ENCODE results near the gene STARD5. TPM values are rescaled to one million over a fixed set of nuclear protein-coding genes. Genes with fewer than 3 reads are reported as not detected.
A peak's percentile ranks its signal among the peaks of the same experiment; 100 is the strongest.
"Not testable (repeated sequence)": the region's sequence is repeated elsewhere in the genome, so short reads cannot be mapped to it uniquely, and the experiment has no call there.

Gene STARD5, protein sequence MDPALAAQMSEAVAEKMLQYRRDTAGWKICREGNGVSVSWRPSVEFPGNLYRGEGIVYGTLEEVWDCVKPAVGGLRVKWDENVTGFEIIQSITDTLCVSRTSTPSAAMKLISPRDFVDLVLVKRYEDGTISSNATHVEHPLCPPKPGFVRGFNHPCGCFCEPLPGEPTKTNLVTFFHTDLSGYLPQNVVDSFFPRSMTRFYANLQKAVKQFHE
- total RNA-seq = 17.9 TPM

DNA sequence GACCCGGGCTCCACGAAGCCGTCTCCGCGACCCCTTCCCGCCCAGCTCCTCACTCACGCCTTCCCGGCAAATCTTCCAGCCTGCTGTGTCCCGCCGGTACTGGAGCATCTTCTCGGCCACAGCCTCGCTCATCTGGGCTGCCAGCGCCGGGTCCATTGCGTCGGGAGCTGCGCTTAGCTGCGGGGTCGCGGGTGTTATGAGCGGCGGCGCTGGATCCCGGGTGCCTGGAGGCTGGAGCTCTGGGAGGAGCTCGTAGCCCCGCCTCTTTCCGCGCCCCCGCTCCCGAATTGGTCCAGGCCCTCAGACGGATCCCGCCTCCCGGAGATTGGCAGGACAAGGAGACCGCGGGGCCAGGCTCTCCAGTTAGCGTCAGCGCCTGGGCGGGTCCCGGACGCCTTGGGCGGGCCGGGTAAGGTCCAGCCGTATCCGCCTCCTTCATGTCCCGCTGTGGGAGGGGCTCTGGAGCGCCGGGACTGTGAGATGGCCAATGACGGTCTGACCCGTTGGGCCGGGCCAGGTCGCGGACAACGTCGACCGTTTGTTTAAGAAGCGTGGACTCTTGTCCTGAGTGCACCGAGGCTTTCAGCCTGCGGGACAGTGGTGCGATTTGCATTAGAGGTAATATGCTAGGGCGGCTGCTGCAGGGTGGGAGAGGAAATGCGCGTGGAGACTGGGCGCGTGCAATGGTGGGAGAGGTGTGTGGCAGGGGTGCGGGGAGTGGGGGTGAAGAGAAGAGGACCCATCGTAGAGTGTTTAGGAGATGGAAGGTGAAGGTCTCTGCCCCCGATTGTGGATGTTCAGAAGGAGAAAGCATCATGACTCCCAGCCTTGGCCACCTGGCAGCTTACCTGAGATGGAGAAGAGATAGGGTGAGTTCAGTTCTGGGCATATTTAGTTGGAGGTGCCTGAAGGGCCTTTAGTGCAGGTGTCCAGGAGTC, at the start of gene STARD5:
TSS of gene STARD5 (minus strand) at position 198 of the 938 bp plus-strand sequence. CDS start at position 156, 42 bp downstream.
- DNase-seq = peak; percentile 96

DNA sequence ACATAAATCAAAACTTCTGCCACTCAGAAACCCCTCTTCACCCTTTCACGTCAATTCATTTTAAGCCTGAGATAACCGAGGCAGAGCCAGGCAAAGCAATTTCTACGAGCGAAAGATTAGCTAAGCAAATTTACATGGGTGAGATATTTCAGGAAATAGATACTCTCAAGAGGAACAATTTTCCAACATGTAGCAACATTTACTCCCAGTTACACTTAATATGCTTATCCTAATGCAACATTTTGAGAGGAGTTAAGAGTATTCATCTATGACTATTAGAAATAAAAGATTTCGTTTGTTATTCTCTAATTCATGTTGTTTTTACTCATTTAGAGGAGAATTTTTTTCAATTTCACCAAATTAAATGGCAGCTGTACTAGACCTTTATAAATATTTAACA, 49.2 kb upstream of the STARD5 start:
- no peak for DNase-seq

GRCh38 chr15:81372575-81372974, 48.6 kb upstream of the STARD5 start:
- no peak for DNase-seq

DNA sequence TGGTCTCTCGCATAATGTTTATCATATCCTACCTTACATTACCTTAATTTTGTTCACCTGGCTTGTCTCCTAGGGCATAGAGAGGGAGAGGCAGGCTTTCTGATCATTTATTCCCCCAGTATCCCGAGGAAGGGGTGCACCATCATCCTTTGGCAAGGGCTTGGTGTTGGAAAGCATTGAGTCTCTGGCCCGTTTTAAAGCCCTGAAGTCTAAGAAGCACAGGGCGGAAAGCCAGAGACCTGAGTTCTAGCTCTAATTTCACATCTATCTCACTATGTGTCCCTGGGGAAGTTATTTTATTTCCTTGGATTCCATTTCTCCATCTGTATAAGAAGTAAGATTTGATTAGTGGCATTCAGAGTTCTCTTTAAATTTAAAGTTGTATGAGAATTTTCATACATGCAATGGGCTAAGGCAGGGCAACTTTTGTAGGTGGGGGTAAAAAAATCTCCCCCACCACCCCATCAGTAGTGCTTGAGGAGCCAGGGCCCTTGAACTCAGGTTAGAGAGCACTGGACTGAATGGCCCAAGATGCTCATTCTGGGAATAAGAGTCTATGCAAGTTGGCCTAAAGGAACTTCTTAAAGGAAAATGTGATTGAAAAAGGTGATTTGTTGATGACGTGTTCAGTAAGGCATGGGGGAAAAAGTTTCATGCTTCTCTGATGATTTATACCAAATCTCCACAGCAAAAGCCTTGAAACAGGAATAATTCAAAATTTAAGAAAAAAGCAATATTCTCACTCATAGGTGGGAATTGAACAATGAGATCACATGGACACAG, 40.0 kb upstream of the STARD5 start:
- peak; percentile 80 for DNase-seq

DNA sequence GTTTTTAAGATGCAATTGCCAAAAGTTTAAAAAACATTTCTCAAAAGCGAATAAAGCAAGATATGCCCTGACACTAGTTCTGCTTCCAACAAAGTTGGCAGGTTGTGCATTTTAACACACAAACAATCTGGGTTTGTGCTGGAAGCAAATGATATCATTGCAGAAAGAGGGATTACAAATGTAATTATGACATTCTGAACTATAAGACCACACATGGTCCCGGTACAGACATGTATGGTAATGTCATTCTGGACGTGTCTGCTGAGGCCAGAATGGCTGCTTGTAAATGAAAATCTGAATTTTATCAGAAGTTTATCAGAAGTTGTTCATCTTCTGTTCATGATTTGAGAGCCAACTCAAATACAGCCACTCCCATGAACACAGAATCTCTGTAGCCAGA, 39.3 kb upstream of the STARD5 start:
- peak; percentile 71 for DNase-seq

- no peak for DNase-seq
These were observed 38.8 kb upstream of the STARD5 start for GRCh38 chr15:81362790-81363189.

DNA sequence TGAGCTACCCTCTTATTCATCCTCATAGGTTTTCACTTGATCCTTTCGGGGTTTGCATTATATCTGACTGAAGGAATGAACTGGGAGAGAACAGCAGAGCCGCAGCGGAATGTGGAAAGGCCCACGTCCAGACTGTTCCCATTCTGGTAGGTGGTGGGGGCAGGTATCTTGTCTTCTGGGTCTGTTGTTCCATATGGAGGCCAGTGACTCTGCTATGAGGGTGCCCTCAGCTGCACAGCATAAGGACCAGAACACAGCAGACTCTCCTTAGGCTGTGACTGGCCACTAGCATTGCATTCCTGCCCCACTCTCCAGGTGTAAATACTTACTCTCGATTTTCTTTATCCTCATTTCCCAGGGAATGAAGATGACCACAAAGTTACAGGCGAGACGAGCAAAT, 38.0 kb upstream of the STARD5 start:
- no peak for DNase-seq

GRCh38 chr15:81360491-81360890, 36.5 kb upstream of the STARD5 start:
- DNase-seq = no peak

DNA sequence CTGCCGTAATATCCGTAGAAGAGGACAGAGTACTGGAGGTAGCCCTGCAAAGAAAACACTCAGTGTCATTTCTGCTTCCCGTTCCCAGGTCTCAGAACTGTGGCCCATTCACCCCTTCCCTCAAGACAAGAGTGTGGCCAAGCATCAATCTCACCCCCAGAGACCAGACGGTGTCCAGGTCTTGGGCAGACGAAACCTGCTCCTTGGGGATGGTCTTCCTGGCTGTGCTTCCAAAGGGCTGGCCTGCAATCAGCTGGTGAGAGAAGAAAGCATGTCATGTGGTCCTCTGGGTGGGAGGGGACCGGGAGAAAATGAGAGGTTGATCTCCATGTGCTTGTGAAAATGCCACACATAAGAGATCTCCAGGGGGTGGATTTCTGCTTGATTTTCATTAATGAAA, 34.3 kb upstream of the STARD5 start:
- no peak for DNase-seq

DNA sequence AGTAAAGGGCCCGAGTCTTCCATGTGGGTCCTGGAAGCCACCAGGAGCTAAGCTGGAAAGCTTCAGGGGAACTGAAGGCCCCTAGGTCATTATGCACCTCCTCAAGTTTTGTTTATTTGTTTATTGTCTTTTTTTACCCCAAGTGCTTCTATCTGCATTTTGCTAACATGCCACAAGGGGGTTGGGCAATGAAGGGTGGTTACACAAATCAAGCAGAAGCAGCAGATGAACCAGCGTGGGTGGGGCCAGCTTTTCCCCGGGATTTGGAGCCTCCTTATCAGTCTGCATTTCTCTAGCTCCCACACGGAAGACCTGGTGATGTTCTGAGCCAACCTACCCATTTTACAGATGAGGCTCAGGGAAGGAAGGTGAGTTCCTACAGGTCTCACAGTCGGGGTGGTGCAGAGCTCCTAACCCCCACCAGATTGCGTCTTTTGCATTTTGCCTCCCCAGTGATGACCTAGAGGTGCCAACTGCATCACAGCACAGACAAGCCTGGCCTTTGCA, 33.3 kb upstream of the STARD5 start:
- DNase-seq = no peak

DNA sequence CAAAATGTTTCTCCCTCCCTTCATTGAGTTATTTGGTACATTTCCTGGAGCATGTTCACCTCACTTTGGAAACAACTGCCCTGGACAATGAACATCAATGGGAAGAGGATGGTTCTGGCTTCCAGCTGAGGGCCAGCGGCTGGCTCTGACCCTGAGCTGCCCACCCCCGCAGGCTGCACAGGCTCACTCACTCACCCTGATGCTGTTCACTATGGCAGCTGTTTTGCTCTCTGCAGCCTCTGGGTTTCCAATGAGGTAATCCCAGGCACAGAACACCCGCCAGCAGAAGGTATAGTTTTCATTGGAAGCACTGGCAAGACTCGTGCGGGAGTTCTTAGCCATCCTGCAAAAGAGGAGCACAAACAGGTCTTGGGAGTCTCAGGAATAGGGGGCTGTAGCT, 32.3 kb upstream of the STARD5 start:
- DNase-seq = no peak

DNA sequence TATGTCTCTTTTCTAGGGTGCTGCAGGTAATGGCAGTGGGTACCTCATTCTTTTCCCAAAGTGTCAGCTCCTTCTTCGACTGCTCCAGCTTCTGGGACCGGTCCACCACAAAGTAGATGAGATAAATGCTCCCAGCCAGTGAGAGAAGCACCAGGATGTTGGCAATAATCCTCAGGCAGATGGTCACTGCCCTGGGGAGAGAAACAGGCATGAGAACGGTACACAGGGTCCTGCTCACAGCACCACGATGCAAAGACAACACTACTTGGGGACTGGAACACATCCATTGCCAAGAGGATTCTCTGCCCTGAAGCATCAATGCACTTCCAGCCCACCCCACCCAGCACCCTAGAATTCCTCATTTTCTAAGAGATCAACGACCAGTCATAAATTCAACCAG, 27.7 kb upstream of the STARD5 start:
- no peak for DNase-seq

- DNase-seq = no peak
These were observed 25.3 kb upstream of the STARD5 start for GRCh38 chr15:81349271-81349670.

DNA sequence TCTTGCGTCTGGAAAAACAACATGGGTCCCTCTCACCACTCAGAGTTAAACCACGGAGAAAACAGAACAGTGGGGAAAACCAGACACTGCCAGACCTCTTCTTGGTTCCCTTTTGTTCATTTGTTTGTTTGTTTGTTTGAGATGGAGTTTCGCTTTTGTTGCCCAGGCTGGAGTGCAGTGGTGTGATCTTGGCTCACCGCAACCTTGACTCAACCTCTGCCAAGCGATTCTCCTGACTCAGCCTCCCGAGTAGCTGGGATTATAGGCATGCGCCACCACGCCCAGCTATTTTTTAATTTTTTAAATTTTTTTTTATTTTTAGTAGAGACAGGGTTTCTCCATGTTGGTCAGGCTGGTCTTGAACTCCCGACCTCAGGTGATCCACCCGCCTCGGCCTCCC, 24.8 kb upstream of the STARD5 start:
- DNase-seq = not testable (repeated sequence)

DNA sequence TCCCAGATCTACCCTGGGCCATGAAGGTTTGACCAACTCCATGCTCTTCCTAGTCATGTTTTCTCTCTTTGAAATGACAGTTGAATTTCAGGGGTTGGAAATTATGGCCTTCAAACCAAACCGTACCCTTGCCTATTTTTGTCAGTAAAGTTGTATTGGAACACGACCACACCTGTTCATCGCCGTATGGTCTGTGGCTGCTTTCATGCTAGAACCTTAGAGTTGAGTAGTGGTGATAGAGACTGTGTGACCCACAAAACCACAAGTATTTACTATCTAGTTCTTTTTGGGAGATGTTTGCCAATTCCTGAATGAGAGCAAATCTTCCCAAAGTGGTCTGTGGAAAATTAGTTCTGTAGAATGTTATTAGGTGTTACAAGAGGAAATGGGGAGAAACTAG, 24.0 kb upstream of the STARD5 start:
- no peak for DNase-seq

DNA sequence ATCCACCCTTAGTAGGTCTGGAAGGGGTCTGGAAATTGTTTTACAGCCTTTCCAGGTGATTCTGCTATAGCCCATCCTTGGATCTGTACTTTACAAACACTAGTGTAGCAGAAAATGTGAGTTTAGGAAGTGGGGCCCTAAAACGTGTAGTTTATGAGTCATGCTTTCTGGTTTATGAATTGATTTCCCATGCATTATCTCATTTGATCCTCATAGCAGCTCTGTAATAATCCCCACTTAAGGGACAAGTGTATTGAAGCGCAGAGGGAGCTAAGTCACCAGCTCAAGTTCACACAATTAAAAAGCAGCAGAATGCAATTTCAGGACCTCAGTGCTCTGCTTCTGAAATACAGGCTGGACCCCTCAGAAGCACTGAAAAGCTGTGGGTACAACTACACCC, 22.7 kb upstream of the STARD5 start:
- DNase-seq = no peak

GRCh38 chr15:81343371-81343770, 19.4 kb upstream of the STARD5 start:
- no peak for DNase-seq

- DNase-seq = no peak
These were observed 17.4 kb upstream of the STARD5 start for GRCh38 chr15:81341351-81341750.

DNA sequence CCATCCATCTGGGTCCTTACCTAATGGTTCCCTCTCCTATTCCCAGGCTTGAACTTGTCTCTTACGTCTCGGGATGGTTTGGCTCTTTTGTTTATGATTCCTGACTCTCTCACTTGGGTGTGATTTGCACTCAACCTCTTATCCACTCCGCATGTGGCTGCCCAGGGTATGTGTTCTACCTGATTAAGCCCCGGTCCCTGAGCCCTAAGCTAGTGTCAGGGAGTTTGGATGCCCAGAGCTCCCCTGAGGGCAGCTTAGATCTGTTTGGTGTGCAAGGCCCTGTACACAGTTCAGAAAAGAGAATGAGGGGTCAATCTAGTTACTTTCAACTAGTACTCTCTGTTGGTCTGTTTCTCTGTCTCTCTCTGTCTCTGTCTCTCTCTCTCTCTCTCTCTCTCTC, 15.9 kb upstream of the STARD5 start:
- no peak for DNase-seq

DNA sequence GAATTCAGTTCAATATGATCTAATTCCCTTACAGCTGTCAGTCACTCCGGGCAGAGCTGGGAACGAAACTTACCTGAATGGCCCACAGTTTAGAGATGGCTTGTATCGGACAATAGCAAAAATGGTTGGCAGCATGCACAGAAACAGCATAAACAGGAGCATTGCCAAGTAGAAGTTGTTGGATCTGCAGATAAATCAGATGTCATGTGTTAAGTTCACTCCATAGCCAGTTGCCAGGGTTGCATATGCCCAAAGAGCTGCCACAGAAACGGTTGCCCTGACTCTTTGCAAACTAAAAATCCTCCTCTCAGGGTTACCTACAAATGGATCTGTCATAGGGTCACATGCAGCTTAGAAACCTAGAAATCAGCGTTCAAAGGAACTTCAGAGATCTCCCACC, 15.4 kb upstream of the STARD5 start:
- DNase-seq = no peak

DNA sequence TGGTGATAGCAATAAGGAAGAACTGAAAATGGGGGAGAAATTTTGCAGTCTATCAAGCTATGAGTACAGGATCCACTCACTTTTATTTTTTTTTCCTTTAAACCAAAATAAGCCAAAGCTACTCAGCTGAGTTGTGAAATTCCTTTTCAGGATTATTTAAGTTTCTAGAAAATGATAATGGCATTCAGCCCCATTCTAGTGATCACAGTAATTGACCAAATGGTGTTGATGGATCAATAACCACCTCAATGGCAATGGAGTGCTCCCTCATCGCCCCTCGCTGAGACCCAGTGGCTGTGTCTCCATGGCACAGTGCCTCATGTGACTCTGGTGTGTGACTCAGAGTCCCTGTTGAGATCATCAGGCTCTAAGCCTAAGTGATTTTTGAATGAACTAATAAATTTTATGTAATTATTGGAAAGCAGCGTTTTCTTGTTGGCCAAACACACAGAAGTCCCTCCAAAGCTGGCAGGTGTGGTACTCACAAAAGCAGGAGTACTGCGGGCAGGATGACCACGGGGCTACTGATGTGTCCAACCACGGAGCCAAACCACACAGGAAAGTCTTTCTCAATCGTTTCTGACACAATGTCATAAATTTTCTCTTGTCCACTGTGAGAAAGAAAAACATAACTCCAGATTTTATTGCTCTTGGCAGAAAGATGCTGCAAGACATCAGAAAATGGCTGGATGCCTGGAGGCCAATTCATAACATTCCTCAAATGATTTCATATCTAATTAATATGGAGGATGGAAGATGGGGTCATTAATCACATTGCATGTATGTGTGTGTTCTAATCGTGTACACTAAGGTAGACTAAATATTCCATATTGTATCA, 14.4 kb upstream of the STARD5 start:
- DNase-seq = peak; percentile 87

GRCh38 chr15:81337713-81338157, 13.8 kb upstream of the STARD5 start:
- peak; percentile 32 for DNase-seq
